Suprapubic skin (tissue), 3 donors: ENCODE measurements around the gene CA6.
"Not testable (repeated sequence)": the region's sequence is repeated elsewhere in the genome, so short reads cannot be mapped to it uniquely, and the experiment has no call there.

Source experiments
- POLR2AphosphoS5 ChIP-seq, 3 donors: sonication (generic); formaldehyde crosslinking; IDR thresholded peaks; one replicate each; pipeline ENCODE4 v1.6.1; 2017; ENCODE audit warnings: antibody characterized with exemption in 3 of 3
- TF ChIP-seq, protein P1 (sequence below), 2 donors: fragments of 200-600 bp in 1 of 2; fragments of 450-650 bp in 1 of 2; sonication (generic) in 1 of 2; IDR thresholded peaks; one replicate each; pipeline ENCODE4 v1.5.1; 2016 to 2019; ENCODE audit warnings: antibody characterized with exemption in 2 of 2, mild to moderate bottlenecking in 1 of 2, moderate library complexity in 1 of 2

DNA sequence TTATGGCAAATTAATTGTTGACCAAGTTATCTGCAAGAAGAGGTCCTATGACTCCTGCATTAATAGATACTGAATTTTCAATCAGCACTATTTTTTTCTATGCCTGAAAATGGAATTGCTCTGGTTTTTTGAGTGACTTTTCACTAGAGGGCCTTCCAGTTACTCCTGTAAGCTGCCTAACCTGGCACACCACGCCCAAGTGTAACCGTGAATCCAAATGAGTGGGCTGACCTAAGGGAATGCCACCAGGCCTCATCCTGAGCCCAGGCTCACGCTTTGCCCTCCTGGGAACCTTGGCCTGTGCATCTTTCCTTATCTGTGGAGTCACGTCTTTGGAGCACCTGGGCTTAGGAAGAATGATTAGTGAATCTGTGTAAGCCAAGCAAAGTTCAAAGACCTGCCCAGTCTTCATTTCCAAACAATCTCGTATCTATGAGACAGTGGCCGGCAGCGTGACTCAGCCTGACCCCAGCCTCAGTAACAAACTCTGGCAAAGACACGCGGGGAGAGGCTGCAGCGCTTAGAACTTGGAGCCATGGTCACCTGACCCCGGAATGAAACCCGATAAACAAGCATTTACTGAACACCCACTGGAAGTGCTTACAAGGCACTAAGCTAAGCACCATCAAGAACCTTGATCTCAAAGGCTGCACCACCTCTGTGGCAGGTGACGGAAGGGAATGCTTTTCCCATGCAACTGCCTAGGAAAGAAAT lies 48.5 kb downstream of the CA6 start:
- TF ChIP-seq, protein P1, sequence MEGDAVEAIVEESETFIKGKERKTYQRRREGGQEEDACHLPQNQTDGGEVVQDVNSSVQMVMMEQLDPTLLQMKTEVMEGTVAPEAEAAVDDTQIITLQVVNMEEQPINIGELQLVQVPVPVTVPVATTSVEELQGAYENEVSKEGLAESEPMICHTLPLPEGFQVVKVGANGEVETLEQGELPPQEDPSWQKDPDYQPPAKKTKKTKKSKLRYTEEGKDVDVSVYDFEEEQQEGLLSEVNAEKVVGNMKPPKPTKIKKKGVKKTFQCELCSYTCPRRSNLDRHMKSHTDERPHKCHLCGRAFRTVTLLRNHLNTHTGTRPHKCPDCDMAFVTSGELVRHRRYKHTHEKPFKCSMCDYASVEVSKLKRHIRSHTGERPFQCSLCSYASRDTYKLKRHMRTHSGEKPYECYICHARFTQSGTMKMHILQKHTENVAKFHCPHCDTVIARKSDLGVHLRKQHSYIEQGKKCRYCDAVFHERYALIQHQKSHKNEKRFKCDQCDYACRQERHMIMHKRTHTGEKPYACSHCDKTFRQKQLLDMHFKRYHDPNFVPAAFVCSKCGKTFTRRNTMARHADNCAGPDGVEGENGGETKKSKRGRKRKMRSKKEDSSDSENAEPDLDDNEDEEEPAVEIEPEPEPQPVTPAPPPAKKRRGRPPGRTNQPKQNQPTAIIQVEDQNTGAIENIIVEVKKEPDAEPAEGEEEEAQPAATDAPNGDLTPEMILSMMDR (IDR thresholded peaks at IDR 0.05): not testable (repeated sequence)
- TF ChIP-seq POLR2AphosphoS5 (IDR thresholded peaks at IDR 0.05): not testable (repeated sequence)
